OCI-LY3 (cell line): ENCODE results near the gene LZTS2.

ENCODE experiments used
- H2AFZ ChIP-seq: fragments of 200-600, 300-600 bp; shearing (Covaris generic); 2 replicates; pipeline ENCODE4 v1.6.0; 2014; ENCODE audit warnings: antibody characterized with exemption, low read depth, low read length
- H3K27ac ChIP-seq: fragments of 200-600, 300-600 bp; sonication (generic); 2 replicates; pipeline ENCODE4 v1.5.1; 2014; ENCODE audit warnings: mild to moderate bottlenecking, low read length, moderate library complexity, mixed read lengths
- H3K27me3 ChIP-seq: fragments of 200-600, 300-600 bp; sonication (generic); 2 replicates; pipeline ENCODE4 v1.6.1; 2014; ENCODE audit warnings: low read depth, low read length, mixed read lengths
- H3K36me3 ChIP-seq: fragments of 200-600, 300-600 bp; sonication (generic); replicated peaks from 2 replicates; pipeline ENCODE3; 2014; ENCODE audit warnings: low read depth, low read length, mixed read lengths
- H3K4me1 ChIP-seq: fragments of 300-600, 200-600 bp; sonication (generic); 2 replicates; pipeline ENCODE4 v1.6.1; 2014; ENCODE audit warnings: low read length, mixed read lengths
- H3K4me2 ChIP-seq: fragments of 200-600, 300-600 bp; sonication (generic); 2 replicates; pipeline ENCODE4 v1.6.1; 2014; ENCODE audit warnings: low read length, mixed read lengths
- H3K4me3 ChIP-seq: fragments of 300-600, 200-600 bp; sonication (generic); 2 replicates; pipeline ENCODE4 v1.5.1; 2014; ENCODE audit warnings: antibody characterized with exemption, mild to moderate bottlenecking, low read length, moderate library complexity
- H3K79me2 ChIP-seq: fragments of 300-600, 200-600 bp; shearing (Covaris generic); 2 replicates; pipeline ENCODE4 v1.6.1; 2014; ENCODE audit warnings: mild to moderate bottlenecking, low read length, mixed read lengths
- H3K9ac ChIP-seq: fragments of 300-600, 200-600 bp; shearing (Covaris generic); 2 replicates; pipeline ENCODE4 v1.6.0; 2014; ENCODE audit warnings: mild to moderate bottlenecking, low read length, moderate library complexity
- H3K9me3 ChIP-seq: fragments of 200-600, 300-600 bp; shearing (Covaris generic); 2 replicates; pipeline ENCODE4 v1.6.1; 2014; ENCODE audit warnings: low read length, mixed read lengths; ENCODE audit not compliant: insufficient read depth
- H4K20me1 ChIP-seq: fragments of 200-600, 300-600 bp; sonication (generic); 2 replicates; pipeline ENCODE4 v1.6.1; 2016; ENCODE audit warnings: low read length, mixed read lengths; ENCODE audit not compliant: insufficient read depth
- EZH2phosphoT487 ChIP-seq: fragments of 200-600 bp; shearing (Covaris generic); IDR thresholded peaks from 2 replicates; pipeline ENCODE4 v1.6.1; 2018; ENCODE audit warnings: antibody characterized with exemption, mixed run types, low read depth
- TF ChIP-seq, protein P1 (sequence below): fragments of 200-600, 300-600 bp; sonication (generic); IDR thresholded peaks from 2 replicates; pipeline ENCODE4 v1.5.1; 2014; ENCODE audit warnings: antibody characterized with exemption, low read length, low read depth

The LZTS2 gene

DNA sequence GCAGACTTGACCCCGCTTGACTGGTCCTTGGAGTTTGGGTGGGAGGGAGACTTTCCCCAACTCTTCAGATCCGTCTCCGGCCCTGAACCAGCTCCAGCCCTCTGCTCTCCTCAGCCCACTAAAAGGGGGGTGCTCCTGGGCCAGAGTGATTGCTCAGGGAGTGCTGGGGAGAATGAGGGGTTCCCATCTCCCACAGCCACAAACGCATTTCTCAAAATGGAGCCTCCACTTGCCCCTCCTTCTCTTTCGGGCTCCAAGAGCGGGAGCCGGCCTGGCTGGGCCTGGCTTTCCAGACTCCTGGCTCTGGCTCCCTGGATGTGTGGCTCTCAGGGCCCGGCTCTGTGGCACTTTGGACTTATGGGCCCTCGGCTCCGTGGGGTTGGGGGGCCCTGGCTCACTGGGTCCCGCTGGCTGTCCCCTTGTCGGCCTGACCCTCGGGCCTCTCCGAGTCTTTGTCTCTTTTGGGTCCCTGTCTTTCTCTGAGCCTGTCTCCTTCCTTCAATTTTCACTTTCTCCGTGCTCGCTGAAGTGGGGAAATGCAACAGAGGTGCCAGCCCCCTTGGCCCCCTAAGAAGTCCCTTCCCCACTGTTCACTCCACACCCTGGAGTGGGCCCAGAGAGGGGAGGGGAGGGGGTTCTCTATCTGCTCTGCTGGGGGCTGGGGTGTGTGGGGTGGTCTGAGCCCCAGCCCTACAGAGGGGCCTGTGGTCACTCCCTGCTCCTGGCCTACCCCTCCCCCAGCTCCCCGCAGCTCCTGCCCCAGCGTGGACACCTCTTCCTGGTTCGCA, 713 bp downstream of the LZTS2 start:
- Histone ChIP-seq H3K27ac (no peak overlapping the region), H3K9ac (peak overlapping the region; percentile 29; the same call in 1 of the 2 replicates), H3K4me3 (peak overlapping the region; percentile 84), H4K20me1 (no peaks in the 10 kb centered on the region), H3K4me1 (peaks cover 14% of the 10 kb centered on the region), H3K27me3 (no peaks in the 10 kb centered on the region), H3K79me2 (peaks cover 6% of the 10 kb centered on the region; the same call in 1 of the 2 replicates), H2AFZ (no peak overlapping the region), H3K4me2 (peak overlapping the region; percentile 63), H3K9me3 (no peaks in the 10 kb centered on the region), H3K36me3 (no peaks in the 10 kb centered on the region)
- TF ChIP-seq, protein P1, sequence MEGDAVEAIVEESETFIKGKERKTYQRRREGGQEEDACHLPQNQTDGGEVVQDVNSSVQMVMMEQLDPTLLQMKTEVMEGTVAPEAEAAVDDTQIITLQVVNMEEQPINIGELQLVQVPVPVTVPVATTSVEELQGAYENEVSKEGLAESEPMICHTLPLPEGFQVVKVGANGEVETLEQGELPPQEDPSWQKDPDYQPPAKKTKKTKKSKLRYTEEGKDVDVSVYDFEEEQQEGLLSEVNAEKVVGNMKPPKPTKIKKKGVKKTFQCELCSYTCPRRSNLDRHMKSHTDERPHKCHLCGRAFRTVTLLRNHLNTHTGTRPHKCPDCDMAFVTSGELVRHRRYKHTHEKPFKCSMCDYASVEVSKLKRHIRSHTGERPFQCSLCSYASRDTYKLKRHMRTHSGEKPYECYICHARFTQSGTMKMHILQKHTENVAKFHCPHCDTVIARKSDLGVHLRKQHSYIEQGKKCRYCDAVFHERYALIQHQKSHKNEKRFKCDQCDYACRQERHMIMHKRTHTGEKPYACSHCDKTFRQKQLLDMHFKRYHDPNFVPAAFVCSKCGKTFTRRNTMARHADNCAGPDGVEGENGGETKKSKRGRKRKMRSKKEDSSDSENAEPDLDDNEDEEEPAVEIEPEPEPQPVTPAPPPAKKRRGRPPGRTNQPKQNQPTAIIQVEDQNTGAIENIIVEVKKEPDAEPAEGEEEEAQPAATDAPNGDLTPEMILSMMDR: no peak
- no peak for TF ChIP-seq EZH2phosphoT487

DNA sequence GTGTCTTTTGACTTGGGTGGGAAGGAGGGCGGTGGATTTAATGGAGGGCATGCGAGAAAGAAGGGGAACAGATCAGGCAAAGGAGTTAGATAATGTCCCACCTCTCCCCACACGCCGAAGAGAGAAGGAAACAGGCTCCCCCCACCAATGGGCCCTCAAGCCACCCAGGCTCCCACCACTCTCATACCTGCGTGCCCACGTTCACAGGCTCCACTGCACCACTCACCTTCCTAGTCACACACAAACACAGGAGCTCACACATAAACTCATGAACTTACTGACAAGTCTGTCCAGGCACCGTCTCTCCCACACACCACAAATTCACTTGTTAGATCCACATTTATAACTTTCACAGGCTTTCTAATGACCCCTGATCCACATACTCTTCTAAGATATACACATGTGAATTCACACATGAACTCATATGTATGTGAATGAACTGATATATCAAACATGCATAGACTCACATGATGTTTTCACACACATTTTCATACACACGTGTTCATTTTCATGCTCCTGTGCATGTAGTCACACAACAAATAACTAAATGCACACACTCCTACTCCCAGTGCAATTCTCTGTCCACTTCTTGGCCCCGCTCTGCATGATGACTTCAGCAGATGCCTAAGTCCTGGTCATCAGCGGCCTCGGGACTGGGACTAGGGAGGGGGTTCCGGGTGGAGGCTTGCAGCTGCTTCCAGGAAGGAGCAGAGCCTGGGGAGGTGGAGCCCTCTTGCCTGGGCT, 1.5 kb downstream of the LZTS2 start:
- Histone ChIP-seq H4K20me1 (no peaks in the 10 kb centered on the region), H3K4me3 (no peak overlapping the region), H3K36me3 (no peaks in the 10 kb centered on the region), H3K9ac (no peak overlapping the region), H3K4me1 (peaks cover 14% of the 10 kb centered on the region), H3K79me2 (peaks cover 6% of the 10 kb centered on the region; the same call in 1 of the 2 replicates), H3K9me3 (no peaks in the 10 kb centered on the region), H3K4me2 (no peak overlapping the region), H3K27me3 (no peaks in the 10 kb centered on the region), H3K27ac (no peak overlapping the region), H2AFZ (no peak overlapping the region)
- TF ChIP-seq, protein P1: no peak
- no peak for TF ChIP-seq EZH2phosphoT487

DNA sequence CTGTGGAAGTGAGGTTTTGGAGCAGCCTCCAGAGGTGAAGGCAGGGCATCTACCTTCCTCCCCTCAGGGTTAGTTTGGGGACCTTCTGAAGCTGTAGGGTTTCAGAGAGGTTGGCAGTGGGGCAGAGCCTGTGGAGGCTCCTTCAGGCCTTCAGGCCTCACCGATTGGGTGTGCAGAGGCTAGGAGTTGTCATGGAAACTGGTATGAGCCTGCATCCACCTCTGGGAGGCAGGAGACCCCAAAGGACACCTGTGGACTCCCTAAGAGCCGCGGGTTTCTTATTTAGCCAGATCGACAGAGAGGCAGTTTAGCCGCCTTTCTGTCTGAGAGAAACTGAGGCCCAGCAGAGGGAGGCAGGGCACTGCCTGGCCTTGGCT, 2.0 kb downstream of the LZTS2 start:
- no peaks in the 10 kb centered on the region for H3K36me3 ChIP-seq
- H3K27me3 ChIP-seq: no peaks in the 10 kb centered on the region
- H3K9ac ChIP-seq: no peak overlapping the region
- no peak overlapping the region for H3K4me2 ChIP-seq
- H3K9me3 ChIP-seq: no peaks in the 10 kb centered on the region
- peaks cover 9% of the 10 kb centered on the region for H3K4me1 ChIP-seq
- H3K79me2 ChIP-seq: peaks cover 6% of the 10 kb centered on the region; the same call in 1 of the 2 replicates
- TF ChIP-seq EZH2phosphoT487: no peak
- TF ChIP-seq, protein P1: no peak
- H3K27ac ChIP-seq: no peak overlapping the region
- no peak overlapping the region for H3K4me3 ChIP-seq
- no peaks in the 10 kb centered on the region for H4K20me1 ChIP-seq
- H2AFZ ChIP-seq: no peak overlapping the region

DNA sequence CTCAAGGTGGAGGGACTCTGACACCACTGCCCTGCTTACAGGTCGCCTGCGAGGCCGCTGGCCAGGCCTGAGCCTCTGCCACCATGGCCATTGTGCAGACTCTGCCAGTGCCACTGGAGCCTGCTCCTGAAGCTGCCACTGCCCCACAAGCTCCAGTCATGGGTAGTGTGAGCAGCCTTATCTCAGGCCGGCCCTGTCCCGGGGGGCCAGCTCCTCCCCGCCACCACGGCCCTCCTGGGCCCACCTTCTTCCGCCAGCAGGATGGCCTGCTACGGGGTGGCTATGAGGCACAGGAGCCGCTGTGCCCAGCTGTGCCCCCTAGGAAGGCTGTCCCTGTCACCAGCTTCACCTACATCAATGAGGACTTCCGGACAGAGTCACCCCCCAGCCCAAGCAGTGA, 2.8 kb downstream of the LZTS2 start:
- H3K9ac ChIP-seq: no peak overlapping the region

More for the DNA sequence above, 2.8 kb downstream of the LZTS2 start:
- Histone ChIP-seq H3K4me3 (no peak overlapping the region), H4K20me1 (no peaks in the 10 kb centered on the region), H3K27ac (no peak overlapping the region), H2AFZ (no peak overlapping the region), H3K4me1 (peaks cover 7% of the 10 kb centered on the region), H3K9me3 (no peaks in the 10 kb centered on the region), H3K4me2 (no peak overlapping the region), H3K79me2 (peaks cover 6% of the 10 kb centered on the region; the same call in 1 of the 2 replicates), H3K36me3 (no peaks in the 10 kb centered on the region), H3K27me3 (no peaks in the 10 kb centered on the region)
- TF ChIP-seq EZH2phosphoT487: no peak
- TF ChIP-seq, protein P1: no peak
